ENCODE results near the gene CPA2. TPM values are rescaled to one million over a fixed set of nuclear protein-coding genes. Genes with fewer than 3 reads are reported as not detected.

Gene CPA2
- total RNA-seq, 1 experiment from 2014 or later: 1.6 TPM

DNA sequence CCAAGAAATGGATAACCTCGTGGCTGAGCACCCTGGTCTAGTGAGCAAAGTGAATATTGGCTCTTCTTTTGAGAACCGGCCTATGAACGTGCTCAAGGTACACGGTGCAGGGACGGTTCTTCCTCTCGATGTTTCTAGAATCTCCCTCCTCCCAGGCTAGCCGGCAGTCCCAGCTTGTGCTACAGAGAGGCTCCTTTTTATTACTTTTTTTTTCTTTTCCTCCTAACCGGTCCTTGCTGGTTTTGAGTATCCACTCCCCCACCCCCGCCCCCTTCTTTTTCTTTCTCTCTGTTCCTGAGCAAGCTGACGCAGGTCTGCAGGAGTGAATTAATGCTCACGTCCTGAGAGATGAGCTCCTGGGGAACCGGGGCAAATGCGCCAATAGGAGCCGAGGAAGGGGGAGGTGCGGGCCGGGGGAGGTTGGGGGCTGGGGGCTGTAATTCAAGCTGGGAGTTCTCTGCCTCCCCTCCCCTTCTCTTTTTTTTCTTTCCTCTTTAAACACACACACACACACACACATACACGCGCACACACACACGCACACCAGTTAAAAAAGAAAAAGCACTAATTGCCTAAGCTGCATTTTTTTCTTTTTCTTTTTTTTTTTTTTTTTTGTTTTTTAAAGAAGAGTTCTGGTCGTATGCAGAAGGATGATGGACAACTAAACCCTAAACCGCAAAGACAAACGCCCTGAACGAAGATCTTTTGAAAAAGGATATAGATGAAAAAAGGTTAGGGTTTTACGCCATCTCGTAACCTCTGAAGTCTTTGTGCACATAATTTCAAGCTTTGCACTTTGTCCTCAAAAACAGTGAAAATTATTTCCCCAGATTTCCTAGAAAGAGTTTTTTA lies 6.6 kb downstream of the CPA2 start:
- DNase-seq: no peak
- H3K4me3 ChIP-seq: no peak overlapping the region

DNA sequence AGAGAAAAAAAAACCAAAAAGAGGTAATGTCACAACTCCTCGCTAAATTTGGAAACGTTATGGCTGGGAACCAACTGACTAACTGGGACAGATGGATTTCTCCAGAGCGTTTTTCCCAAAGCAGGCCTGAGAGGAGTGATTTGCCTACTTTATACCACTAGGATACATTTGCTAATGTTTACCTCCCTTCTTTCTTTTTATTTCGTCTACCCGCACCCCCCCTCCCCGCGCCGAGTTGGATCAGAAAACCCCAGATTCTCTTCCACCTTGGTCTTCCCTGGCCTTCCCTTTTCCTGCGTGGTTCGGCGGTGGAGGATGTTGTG lies 7.2 kb downstream of the CPA2 start:
- Histone ChIP-seq H3K36me3 (no peaks in the 10 kb centered on the region), H3K9me3 (no peaks in the 10 kb centered on the region), H3K27me3 (no peaks in the 10 kb centered on the region), H3K4me3 (no peak overlapping the region)
- no peak for DNase-seq

More for the DNA sequence above, 6.6 kb downstream of the CPA2 start:
- no peaks in the 10 kb centered on the region for H3K27me3 ChIP-seq
- no peaks in the 10 kb centered on the region for H3K36me3 ChIP-seq
- no peaks in the 10 kb centered on the region for H3K9me3 ChIP-seq

DNA sequence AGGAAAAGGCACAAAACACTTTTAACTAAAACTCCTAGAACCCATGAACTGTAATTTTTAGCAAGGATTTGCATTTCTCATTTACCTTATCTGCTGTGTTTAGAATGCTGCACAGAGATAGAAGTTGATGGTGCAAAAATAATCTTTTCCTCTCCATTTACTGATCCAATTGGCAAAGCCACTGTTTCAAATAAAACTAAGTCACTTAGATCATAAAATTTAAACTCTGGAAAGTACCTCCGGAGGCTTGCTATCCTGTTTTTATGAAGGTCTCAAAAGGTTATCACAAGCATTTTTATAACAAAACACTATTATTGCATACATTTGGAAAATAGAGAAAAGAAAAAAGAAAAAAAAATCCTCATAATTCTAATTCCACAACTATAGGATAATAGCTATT lies 7.6 kb downstream of the CPA2 start:
- no peak for DNase-seq
- H3K36me3 ChIP-seq: no peaks in the 10 kb centered on the region
- no peaks in the 10 kb centered on the region for H3K27me3 ChIP-seq
- H3K9me3 ChIP-seq: no peaks in the 10 kb centered on the region
- H3K4me3 ChIP-seq: no peak overlapping the region

DNA sequence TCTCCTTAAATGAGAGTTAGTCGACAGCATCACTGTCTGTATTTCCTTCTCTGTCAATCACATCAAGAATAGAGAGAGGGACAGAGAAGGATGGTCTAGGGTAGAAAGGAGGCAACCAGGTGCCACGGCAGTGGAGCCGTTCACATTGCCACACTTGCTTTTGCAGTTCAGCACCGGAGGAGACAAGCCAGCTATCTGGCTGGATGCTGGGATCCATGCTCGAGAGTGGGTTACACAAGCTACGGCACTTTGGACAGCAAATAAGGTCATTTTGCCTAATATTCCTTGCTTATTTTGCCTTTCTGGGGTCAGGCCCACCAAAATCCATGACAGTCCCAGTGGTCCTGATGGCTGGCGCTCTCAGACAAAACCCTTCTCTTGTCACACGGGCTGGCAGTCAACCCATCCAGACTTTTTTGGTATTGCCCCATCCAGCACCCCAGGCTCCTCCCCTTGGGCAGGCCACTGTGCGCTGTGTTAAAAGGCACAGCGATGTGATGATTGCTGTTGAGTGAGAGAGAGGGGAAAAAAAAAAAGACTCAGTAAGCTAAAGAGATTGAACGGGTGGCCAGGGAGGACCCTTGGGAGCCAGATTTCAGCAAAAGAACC lies 8.4 kb downstream of the CPA2 start:
- H3K27me3 ChIP-seq: no peaks in the 10 kb centered on the region
- no peaks in the 10 kb centered on the region for H3K36me3 ChIP-seq
- H3K9me3 ChIP-seq: no peaks in the 10 kb centered on the region
- H3K4me3 ChIP-seq: no peak overlapping the region
- DNase-seq: no peak

DNA sequence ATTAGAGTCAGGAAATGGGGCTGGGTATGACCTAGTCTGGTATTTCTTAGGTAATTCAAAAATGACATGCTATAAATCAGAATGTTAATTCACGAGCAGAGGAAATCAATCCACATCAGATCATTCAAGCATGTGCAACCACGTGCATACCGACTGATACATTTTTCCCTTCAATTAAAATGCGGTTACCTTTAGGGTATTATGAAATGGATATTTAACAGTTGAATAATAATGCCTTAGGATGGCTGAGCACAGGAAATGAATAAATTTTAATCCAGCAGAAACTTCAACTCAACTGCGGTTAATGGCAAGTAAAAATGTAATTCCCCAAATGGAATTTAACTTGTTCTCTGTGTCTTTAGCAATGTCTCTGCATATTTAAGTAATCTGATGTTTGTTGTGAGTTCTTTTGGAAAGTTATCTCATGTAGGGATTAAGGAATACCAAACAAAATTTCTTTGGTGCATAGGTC lies 9.2 kb downstream of the CPA2 start:
- Histone ChIP-seq H3K9me3 (no peaks in the 10 kb centered on the region), H3K27me3 (no peaks in the 10 kb centered on the region), H3K36me3 (no peaks in the 10 kb centered on the region), H3K4me3 (no peak overlapping the region)
- DNase-seq: no peak

DNA sequence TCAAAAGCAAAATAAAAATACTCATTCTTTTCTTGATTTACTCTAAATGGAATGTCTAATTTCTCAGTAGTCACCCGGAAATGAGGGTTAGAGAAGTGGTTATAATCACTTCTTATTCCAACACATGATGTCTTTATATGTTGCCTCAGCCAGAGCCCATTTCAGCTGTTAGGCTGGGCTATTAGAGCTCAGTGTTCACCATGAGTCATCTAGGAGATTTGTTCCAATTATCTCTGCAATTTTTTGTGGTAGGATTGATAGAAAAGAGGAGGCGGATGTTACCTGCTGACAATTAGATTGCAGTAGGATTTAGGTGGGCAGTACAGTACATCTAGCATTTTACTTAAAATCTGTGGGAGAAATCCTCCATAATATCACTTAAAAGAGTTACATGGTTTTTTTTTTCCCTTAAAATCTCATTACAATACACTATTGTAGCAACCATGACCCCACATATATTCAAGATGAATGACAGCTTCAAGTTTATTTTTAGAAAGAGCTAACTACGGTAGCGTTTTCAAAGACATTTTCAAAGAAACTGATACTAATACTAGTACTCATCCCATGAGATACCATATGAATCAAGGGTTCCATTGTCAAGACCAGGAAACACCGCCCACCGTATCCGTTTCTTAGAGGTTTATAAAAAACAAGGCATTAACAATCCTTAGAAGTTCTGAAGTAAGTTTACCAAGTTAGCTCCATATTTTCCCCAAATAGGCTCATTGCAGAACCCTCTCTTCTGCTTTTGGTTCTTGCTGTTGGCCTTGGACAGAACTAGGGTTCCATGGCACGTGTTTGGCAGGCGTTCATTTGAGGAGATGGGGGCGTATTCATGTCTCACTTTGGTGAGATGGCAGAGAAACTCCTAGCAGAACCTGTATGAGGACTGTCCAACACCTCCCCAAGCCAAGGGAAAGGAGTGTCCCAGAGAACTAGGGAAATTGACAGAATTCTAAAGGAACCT lies 10.4 kb downstream of the CPA2 start:
- Histone ChIP-seq H3K4me3 (no peak overlapping the region), H3K9me3 (no peaks in the 10 kb centered on the region), H3K36me3 (no peaks in the 10 kb centered on the region), H3K27me3 (no peaks in the 10 kb centered on the region)
- DNase-seq: peak; percentile 54

DNA sequence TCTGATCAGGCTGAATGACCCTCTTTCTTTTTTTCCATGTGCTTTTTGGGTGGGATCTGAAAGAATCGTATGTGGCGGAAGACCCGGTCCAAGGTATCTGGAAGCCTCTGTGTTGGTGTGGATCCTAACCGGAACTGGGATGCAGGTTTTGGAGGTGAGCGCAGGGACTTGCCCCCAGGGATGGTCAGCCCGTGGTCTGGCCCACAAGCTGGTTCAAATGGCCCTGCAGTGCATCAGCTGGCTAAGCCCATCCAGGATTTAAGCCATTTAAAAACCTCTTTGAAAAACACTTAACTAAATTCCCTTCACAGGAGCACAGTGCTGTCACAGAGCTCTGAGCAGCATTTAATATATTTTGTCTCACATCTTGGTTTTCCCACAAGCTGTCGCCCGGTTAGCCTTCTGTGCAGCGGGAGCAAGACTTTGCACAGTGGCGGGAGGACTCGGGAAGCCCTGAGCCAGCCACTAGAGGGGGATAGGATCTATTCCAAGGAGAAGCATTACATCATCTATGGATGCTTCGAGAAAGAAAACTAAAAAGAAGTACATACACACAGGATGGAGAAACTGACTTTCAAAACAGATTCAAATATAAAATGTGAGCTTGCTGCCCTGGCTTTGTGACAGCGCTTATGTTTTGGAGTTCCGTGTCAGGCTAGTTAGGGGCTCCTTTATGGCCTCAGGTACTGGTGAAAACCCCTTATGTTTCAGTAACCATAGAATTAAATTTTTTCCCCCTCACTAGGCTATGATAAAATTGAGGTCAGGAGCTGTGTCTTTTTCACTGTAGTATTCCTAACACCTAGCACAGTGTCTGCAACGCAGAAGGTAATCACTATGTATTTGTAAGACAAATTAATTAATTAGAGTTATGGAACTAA lies 11.3 kb downstream of the CPA2 start:
- no peak for DNase-seq
- H3K4me3 ChIP-seq: no peak overlapping the region

DNA sequence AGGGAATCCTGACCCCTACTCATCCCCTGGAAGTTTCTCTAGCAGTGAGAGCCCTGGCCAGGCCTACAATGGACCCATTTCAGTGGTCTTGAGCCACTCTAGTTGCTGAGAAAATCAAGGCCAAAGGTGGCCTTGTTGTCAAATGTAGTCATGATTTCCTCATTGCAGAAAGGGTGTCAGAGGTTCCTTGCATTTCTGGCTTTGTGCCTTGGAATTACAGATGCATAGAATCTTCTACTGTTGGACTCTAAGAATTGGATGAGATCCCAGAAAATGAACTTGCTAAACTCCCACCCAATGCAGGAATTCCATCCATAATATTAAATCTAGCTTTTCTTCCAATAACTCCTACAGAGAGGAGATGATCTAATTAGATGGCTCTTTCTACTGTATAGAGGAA lies 12.2 kb downstream of the CPA2 start:
- Histone ChIP-seq H3K9me3 (no peaks in the 10 kb centered on the region), H3K36me3 (no peaks in the 10 kb centered on the region), H3K27me3 (no peaks in the 10 kb centered on the region), H3K4me3 (no peak overlapping the region)
- DNase-seq: peak; percentile 37

More for the DNA sequence above, 11.3 kb downstream of the CPA2 start:
- no peaks in the 10 kb centered on the region for H3K36me3 ChIP-seq
- no peaks in the 10 kb centered on the region for H3K9me3 ChIP-seq
- no peaks in the 10 kb centered on the region for H3K27me3 ChIP-seq

DNA sequence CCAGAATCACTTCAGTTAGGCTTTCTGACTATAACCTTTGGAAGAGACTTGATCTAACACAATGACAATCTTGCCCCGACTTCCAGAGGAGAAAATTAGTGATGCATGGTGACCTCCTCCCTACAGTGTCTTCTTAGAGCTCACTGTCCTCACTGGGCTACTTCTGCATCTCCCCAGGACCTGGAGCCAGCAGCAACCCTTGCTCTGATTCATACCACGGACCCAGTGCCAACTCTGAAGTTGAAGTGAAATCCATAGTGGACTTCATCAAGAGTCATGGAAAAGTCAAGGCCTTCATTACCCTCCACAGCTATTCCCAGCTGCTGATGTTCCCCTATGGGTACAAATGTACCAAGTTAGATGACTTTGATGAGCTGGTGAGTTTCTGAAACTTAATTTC lies 12.6 kb downstream of the CPA2 start:
- no peaks in the 10 kb centered on the region for H3K27me3 ChIP-seq
- DNase-seq: peak; percentile 79
- H3K4me3 ChIP-seq: no peak overlapping the region
- H3K36me3 ChIP-seq: no peaks in the 10 kb centered on the region
- H3K9me3 ChIP-seq: no peaks in the 10 kb centered on the region

DNA sequence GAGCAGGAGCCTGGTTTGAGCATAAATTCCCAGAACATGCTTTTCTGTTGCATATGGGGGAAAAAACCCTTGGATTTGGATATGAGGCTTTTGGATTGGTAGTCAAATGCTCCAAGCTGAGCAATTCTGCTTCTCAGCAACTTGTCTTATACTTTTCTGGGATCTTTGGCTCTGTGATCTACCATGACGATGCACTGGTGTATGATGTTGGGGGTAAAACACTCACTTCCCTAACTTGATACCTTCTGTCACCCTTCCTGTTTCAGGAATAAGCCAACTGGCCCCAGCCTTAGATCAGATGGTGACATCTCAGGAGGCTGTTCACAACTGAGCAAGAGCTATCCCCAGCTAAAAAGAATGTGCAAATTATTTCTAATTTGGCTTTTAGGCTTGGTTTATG lies 13.2 kb downstream of the CPA2 start:
- Histone ChIP-seq H3K9me3 (no peaks in the 10 kb centered on the region), H3K36me3 (no peaks in the 10 kb centered on the region), H3K27me3 (no peaks in the 10 kb centered on the region), H3K4me3 (no peak overlapping the region)
- DNase-seq: no peak

DNA sequence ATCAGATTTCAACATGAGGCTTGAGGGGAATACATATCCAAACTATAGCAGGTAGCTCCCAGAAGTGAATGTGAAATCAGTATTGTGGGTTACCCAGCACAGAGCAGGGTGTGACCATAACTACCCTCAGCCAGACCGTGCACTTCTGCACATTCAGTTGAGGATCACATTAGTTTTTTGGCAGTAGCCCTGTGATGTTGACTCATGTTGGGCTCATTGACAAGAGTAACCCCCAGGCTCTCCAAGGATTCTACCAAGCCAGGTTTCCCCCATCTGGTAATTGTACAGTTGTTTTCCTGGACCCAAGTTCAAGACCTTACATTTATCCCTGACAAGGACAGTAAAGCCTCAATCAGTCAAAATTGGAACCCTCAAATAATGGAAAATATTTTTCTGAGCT lies 14.6 kb downstream of the CPA2 start:
- Histone ChIP-seq H3K27me3 (no peaks in the 10 kb centered on the region), H3K4me3 (no peak overlapping the region), H3K36me3 (no peaks in the 10 kb centered on the region), H3K9me3 (no peaks in the 10 kb centered on the region)
- peak; percentile 79 for DNase-seq

DNA sequence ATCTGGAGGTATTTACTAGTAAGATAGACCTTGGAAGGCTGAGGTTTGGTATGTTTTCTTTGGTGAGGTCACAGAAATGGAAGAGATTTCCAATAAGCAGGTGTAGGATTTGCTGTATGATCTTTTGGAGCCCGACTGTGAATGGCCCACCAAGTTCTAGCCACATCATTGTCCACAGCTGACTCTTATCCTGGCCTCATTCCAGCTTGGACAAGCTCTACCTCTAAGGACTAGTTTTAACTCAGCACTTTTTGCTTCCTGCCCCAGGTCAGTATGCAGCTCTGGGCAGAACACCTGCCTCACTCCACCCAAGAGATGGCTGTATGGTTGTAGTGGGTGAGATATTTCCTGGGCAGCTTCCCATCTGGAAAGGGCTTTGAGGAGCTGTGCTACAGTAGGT lies 20.2 kb downstream of the CPA2 start:
- DNase-seq: peak; percentile 24

DNA sequence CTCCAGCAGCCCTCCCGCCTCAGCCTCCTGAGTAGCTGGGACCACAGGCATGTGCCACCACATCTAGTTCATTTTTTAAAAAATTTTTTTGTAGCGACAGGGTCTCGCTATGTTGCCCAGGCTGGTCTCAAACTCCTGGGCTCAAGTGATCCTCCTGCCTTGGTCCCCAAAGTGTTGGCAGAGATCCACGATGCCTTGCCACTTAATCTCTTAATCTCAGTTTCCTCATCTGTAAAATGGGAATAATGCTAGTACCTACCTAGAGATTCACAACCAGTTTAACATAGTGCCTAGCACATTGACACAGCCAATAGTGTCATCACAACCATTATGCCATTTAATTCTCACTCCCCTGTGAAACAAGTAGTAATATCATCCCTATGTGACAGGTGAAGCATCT lies 21.5 kb downstream of the CPA2 start:
- DNase-seq: no peak
- Histone ChIP-seq H3K9me3 (no peaks in the 10 kb centered on the region), H3K27me3 (no peaks in the 10 kb centered on the region), H3K36me3 (no peaks in the 10 kb centered on the region), H3K4me3 (no peak overlapping the region)

More for the DNA sequence above, 20.2 kb downstream of the CPA2 start:
- Histone ChIP-seq H3K4me3 (no peak overlapping the region), H3K36me3 (no peaks in the 10 kb centered on the region), H3K9me3 (no peaks in the 10 kb centered on the region), H3K27me3 (no peaks in the 10 kb centered on the region)

DNA sequence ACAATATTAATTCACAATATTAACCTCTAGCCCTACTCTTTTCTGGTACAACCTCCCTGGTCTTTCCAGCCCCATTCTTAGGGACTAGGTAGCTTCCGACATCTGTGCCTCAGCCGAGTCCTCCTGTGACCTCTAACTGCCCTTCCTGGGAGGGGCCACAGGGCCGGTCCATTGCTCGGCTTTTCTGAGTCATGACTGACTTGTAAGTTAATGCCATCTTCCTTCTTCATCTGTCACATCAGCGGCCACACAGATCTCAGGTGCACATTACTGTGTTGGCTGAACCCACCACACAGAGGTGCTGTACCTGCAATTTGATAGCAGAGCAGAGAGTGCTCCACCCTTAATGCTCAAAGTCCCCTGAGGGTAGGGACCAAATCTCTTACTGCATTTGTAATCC lies 22.2 kb downstream of the CPA2 start:
- no peak for DNase-seq
- Histone ChIP-seq H3K36me3 (no peaks in the 10 kb centered on the region), H3K4me3 (no peak overlapping the region), H3K27me3 (no peaks in the 10 kb centered on the region), H3K9me3 (no peaks in the 10 kb centered on the region)

DNA sequence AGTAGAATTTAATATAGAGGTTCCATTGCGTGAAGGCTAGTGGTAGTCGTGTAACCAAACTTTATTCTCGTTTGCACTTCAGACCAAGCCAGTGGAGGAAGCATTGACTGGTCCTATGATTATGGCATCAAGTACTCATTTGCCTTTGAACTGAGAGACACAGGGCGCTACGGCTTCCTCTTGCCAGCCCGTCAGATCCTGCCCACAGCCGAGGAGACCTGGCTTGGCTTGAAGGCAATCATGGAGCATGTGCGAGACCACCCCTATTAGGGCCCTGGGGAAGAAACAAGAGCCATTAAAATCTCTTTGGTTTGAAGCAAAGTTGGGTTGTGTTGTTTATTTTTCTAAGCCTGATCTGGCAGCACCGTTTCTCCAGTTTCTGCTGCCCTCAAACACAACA lies 22.8 kb downstream of the CPA2 start:
- no peak for DNase-seq
- Histone ChIP-seq H3K4me3 (no peak overlapping the region), H3K36me3 (no peaks in the 10 kb centered on the region), H3K9me3 (no peaks in the 10 kb centered on the region), H3K27me3 (no peaks in the 10 kb centered on the region)

DNA sequence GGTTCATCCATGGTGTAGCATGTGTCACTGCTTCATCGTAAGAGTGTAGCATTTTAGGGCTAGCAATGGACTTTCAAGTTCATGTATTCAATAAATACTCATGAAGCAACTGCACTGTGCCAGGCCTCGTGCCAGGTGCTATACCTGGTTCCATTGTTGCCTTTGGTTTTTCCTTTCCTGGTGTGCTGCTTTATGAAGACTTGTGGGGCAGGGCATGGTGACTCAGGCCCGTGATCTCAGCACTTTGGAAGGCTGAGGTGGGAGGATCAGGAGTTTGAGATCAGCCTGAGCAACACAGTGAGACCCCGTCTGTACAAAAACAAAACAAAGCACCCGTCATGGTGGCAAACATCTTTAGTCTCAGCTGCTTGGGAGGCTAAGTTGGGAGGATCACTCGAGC lies 24.1 kb downstream of the CPA2 start:
- peak; percentile 66 for DNase-seq
- H3K4me3 ChIP-seq: no peak overlapping the region
- H3K36me3 ChIP-seq: no peaks in the 10 kb centered on the region
- no peaks in the 10 kb centered on the region for H3K9me3 ChIP-seq
- no peaks in the 10 kb centered on the region for H3K27me3 ChIP-seq
